HG03135 (cell line): Measurements from ENCODE around the gene OPTC.

Experiments used
- ATAC-seq: cut with Tn5 transposase; IDR thresholded peaks from one replicate; pipeline ENCODE4 v1.9.1; 2021; ENCODE audit warnings: mild to moderate bottlenecking, moderate library complexity; ENCODE audit not compliant: unreplicated experiment

OPTC gene

GRCh38 chr1:203556047-203556851 lies 62.3 kb downstream of the OPTC start:
- ATAC-seq, result no peak

GRCh38 chr1:203557390-203557789 lies 63.4 kb downstream of the OPTC start:
- no peak for ATAC-seq

GRCh38 chr1:203558064-203558760 lies 64.3 kb downstream of the OPTC start:
- ATAC-seq, result no peak
